K562 (cell line): ENCODE measurements around the gene ALDH3A2.

Experiments used
- AFF4 ChIP-seq: sonication (generic); formaldehyde crosslinking; IDR thresholded peaks from 2 replicates; pipeline ENCODE4 v1.8.0; 2023; ENCODE audit warnings: mild to moderate bottlenecking, missing genetic modification reagents
- CTCF ChIP-seq, 3 experiments: IDR thresholded peaks in 2 of 3; conservative IDR thresholded peaks in 1 of 3; 2 replicates each; pipeline ENCODE4 v1.5.1; 2011 to 2012; ENCODE audit warnings: low read length in 3 of 3, mild to moderate bottlenecking in 3 of 3, control low read depth in 2 of 3, improper control_type of control experiment in 1 of 3, inconsistent platforms in 1 of 3, low read depth in 1 of 3, mixed read lengths in 1 of 3, moderate library complexity in 1 of 3; ENCODE audit not compliant: insufficient read depth in 2 of 3
- E2F6 ChIP-seq, 2 experiments: IDR thresholded peaks; 2 replicates each; pipeline ENCODE4 v1.6.1; 2011; ENCODE audit warnings: borderline replicate concordance in 1 of 2, control low read depth in 1 of 2, low read depth in 1 of 2, low read length in 1 of 2, mild to moderate bottlenecking in 1 of 2, mixed read lengths in 1 of 2, moderate library complexity in 1 of 2; ENCODE audit not compliant: insufficient read depth in 1 of 2, insufficient read length in 1 of 2, poor library complexity in 1 of 2, severe bottlenecking in 1 of 2; ENCODE audit errors: extremely low read depth in 1 of 2
- EP300 ChIP-seq: IDR thresholded peaks from 2 replicates; pipeline ENCODE4 v1.6.1; 2012; ENCODE audit warnings: low read length, improper control_type of control experiment
- POLR2A ChIP-seq: fragments of 450-650 bp; conservative IDR thresholded peaks from 2 replicates; pipeline ENCODE4 v1.6.1; 2016
- SMAD3 ChIP-seq: fragments of 450-650 bp; formaldehyde crosslinking; conservative IDR thresholded peaks from 2 replicates; pipeline ENCODE4 v1.4.0; 2020; ENCODE audit warnings: mild to moderate bottlenecking
- ZBTB12 ChIP-seq: fragments of 250-450 bp; sonication (Bioruptor Pico); IDR thresholded peaks from 2 replicates; pipeline ENCODE4 v1.4.0; 2020

- TF ChIP-seq CTCF (IDR thresholded peaks at IDR 0.05 in 2 of 3, conservative IDR thresholded peaks at IDR 0.05 in 1 of 3; ENCODE audit: insufficient read depth in 2 of 3, low read depth in 1 of 3, low read length in 3 of 3) = no peak
- TF ChIP-seq EP300 = no peak
- no peak for TF ChIP-seq ZBTB12
- no peak for TF ChIP-seq E2F6 (IDR thresholded peaks at IDR 0.05; ENCODE audit: borderline replicate concordance in 1 of 2, extremely low read depth in 1 of 2, insufficient read depth in 1 of 2, insufficient read length in 1 of 2, low read depth in 1 of 2, low read length in 1 of 2, poor library complexity in 1 of 2, severe bottlenecking in 1 of 2)
- TF ChIP-seq AFF4 (CRISPR knock-in tag) = no peak
- no peak for TF ChIP-seq SMAD3 (CRISPR knock-in tag)
- TF ChIP-seq POLR2A = no peak
Measured at GRCh38 chr17:19618015-19618414, 30.5 kb upstream of the ALDH3A2 start.
